Osteoblast (primary cell): ENCODE measurements around the gene PCDHA10. TPM values are rescaled to one million over a fixed set of nuclear protein-coding genes. Genes with fewer than 3 reads are reported as not detected.

Source experiments
- DNase-seq: peaks from one replicate; pipeline ENCODE4 v3.0.0; 2011; ENCODE audit warnings: low spot score, mixed read lengths; ENCODE audit not compliant: insufficient read length; ENCODE audit errors: missing footprints
- H2AFZ ChIP-seq: 2 replicates; pipeline ENCODE4 v1.6.0; 2011; ENCODE audit warnings: mild to moderate bottlenecking, low read length
- H3K27ac ChIP-seq: 2 replicates; pipeline ENCODE4 v1.5.1; 2011; ENCODE audit warnings: mild to moderate bottlenecking, low read depth, low read length, moderate library complexity
- H3K27me3 ChIP-seq: 2 replicates; pipeline ENCODE4 v1.6.0; 2012; ENCODE audit warnings: mild to moderate bottlenecking, control low read depth, inconsistent platforms, low read length, moderate library complexity; ENCODE audit not compliant: insufficient read depth
- H3K36me3 ChIP-seq: 2 replicates; pipeline ENCODE4 v1.5.1; 2011; ENCODE audit warnings: mild to moderate bottlenecking, low read length, control low read depth, moderate library complexity; ENCODE audit not compliant: insufficient read depth
- H3K4me1 ChIP-seq: 2 replicates; pipeline ENCODE4 v1.5.1; 2011; ENCODE audit warnings: mild to moderate bottlenecking, low read length, control low read depth, moderate library complexity; ENCODE audit not compliant: insufficient read depth
- H3K4me2 ChIP-seq: 2 replicates; pipeline ENCODE4 v1.6.0; 2011; ENCODE audit warnings: mild to moderate bottlenecking, low read length; ENCODE audit not compliant: insufficient read depth
- H3K4me3 ChIP-seq: fragments of 200-600 bp; sonication (generic); 3 replicates; pipeline ENCODE4 v1.5.1; 2012; ENCODE audit warnings: mild to moderate bottlenecking, low read length, inconsistent platforms; ENCODE audit not compliant: insufficient read depth
- H3K79me2 ChIP-seq: 2 replicates; pipeline ENCODE4 v1.6.0; 2012; ENCODE audit warnings: mild to moderate bottlenecking, low read length, control low read depth, inconsistent platforms; ENCODE audit not compliant: insufficient read depth
- H3K9me3 ChIP-seq: 2 replicates; pipeline ENCODE4 v1.5.1; 2011; ENCODE audit warnings: low read depth, low read length, control low read depth
- H4K20me1 ChIP-seq: 2 replicates; pipeline ENCODE4 v1.6.0; 2012; ENCODE audit warnings: mild to moderate bottlenecking, low read length, control low read depth; ENCODE audit not compliant: insufficient read depth
- CTCF ChIP-seq: IDR thresholded peaks from 2 replicates; pipeline ENCODE4 v1.5.1; 2011; ENCODE audit warnings: mild to moderate bottlenecking, low read depth, low read length, moderate library complexity; ENCODE audit errors: extremely low read depth
- total RNA-seq: library from RNA; depleted of rRNA; stranded (reverse); fragments of >200 nt; gene quantifications from 2 replicates; pipeline ENCODE4 v1.2.3, GENCODE V29; 2012

Gene PCDHA10
- total RNA-seq, 1 donor = 0.36 TPM

GRCh38 chr5:140857987-140858240, 2.2 kb downstream of the PCDHA10 start:
- Histone ChIP-seq H3K9me3 (no peaks in the 10 kb centered on the region), H3K79me2 (no peaks in the 10 kb centered on the region), H3K27ac (no peak overlapping the region), H2AFZ (no peak overlapping the region), H3K27me3 (no peaks in the 10 kb centered on the region), H3K36me3 (no peaks in the 10 kb centered on the region), H3K4me2 (no peak overlapping the region), H4K20me1 (no peaks in the 10 kb centered on the region), H3K4me3 (no peak overlapping the region), H3K4me1 (no peaks in the 10 kb centered on the region)
- DNase-seq = no peak
- TF ChIP-seq CTCF = no peak

GRCh38 chr5:140862441-140863295, 7.0 kb downstream of the PCDHA10 start:
- no peaks in the 10 kb centered on the region for H3K79me2 ChIP-seq
- H4K20me1 ChIP-seq = no peaks in the 10 kb centered on the region
- H3K4me2 ChIP-seq = no peak overlapping the region
- TF ChIP-seq CTCF = no peak
- H3K9me3 ChIP-seq = no peaks in the 10 kb centered on the region
- no peak overlapping the region for H3K27ac ChIP-seq
- no peak for DNase-seq
- H3K4me3 ChIP-seq = no peak overlapping the region
- H2AFZ ChIP-seq = no peak overlapping the region
- no peaks in the 10 kb centered on the region for H3K4me1 ChIP-seq
- H3K36me3 ChIP-seq = no peaks in the 10 kb centered on the region
- no peaks in the 10 kb centered on the region for H3K27me3 ChIP-seq

- H3K27ac ChIP-seq = no peak within 1 kb of the TSS
- DNase-seq = no peak
- H2AFZ ChIP-seq = no peak within 1 kb of the TSS
- no peak within 1 kb of the TSS for H3K4me2 ChIP-seq
- no peaks in the 10 kb centered on the region for H3K36me3 ChIP-seq
- no peaks in the 10 kb centered on the region for H3K27me3 ChIP-seq
- no peaks in the 10 kb centered on the region for H4K20me1 ChIP-seq
- H3K9me3 ChIP-seq = no peaks in the 10 kb centered on the region
- no peak within 1 kb of the TSS for H3K4me3 ChIP-seq
- H3K79me2 ChIP-seq = no peaks in the 10 kb centered on the region
- no peak for TF ChIP-seq CTCF
- H3K4me1 ChIP-seq = no peaks in the 10 kb centered on the region
Observed at GRCh38 chr5:140868721-140869554, 13.2 kb downstream of the PCDHA10 start, which contains the start of gene PCDHA11. PCDHA11 (plus strand) TSS chr5:140868957; CDS start chr5:140869104, 147 bp downstream.

- TF ChIP-seq CTCF = peak; percentile 19
- DNase-seq = no peak
Observed at GRCh38 chr5:140869555-140869886, 13.8 kb downstream of the PCDHA10 start.

More at GRCh38 chr5:140869555-140869886, 13.8 kb downstream of the PCDHA10 start:
- H3K4me1 ChIP-seq = no peaks in the 10 kb centered on the region
- no peak overlapping the region for H3K4me2 ChIP-seq
- H3K79me2 ChIP-seq = no peaks in the 10 kb centered on the region
- no peaks in the 10 kb centered on the region for H3K27me3 ChIP-seq
- no peaks in the 10 kb centered on the region for H4K20me1 ChIP-seq
- H2AFZ ChIP-seq = no peak overlapping the region
- no peak overlapping the region for H3K27ac ChIP-seq
- no peaks in the 10 kb centered on the region for H3K36me3 ChIP-seq
- H3K9me3 ChIP-seq = no peaks in the 10 kb centered on the region
- no peak overlapping the region for H3K4me3 ChIP-seq
